WERI-Rb-1 (cell line): ENCODE data around the gene RBM4B.

Experiments
- DNase-seq: peaks from one replicate; pipeline ENCODE4 v3.0.0-alpha.2; 2020
- H3K27ac ChIP-seq: fragments of 250-450 bp; sonication (Bioruptor Pico); 2 replicates; pipeline ENCODE4 v1.5.1; 2020; ENCODE audit warnings: mild to moderate bottlenecking, moderate library complexity
- H3K27me3 ChIP-seq: fragments of 250-450 bp; sonication (Bioruptor Pico); 2 replicates; pipeline ENCODE4 v1.5.1; 2021; ENCODE audit warnings: mild to moderate bottlenecking, low read depth, moderate library complexity; ENCODE audit not compliant: insufficient read depth, severe bottlenecking
- H3K36me3 ChIP-seq: fragments of 250-450 bp; sonication (Bioruptor Pico); 2 replicates; pipeline ENCODE4 v1.5.1; 2020; ENCODE audit warnings: mild to moderate bottlenecking, moderate library complexity
- H3K4me3 ChIP-seq: 2 replicates; pipeline ENCODE4 v1.5.1; 2011; ENCODE audit warnings: low read depth, mild to moderate bottlenecking, control low read depth, low read length
- H3K9me3 ChIP-seq: fragments of 250-450 bp; sonication (Bioruptor Pico); 2 replicates; pipeline ENCODE4 v1.5.1; 2021; ENCODE audit warnings: mild to moderate bottlenecking, moderate library complexity; ENCODE audit not compliant: severe bottlenecking
- CTCF ChIP-seq: IDR thresholded peaks from 2 replicates; pipeline ENCODE4 v1.5.1; 2011; ENCODE audit warnings: low read depth, mild to moderate bottlenecking, control low read depth, inconsistent platforms, low read length

RBM4B gene

GRCh38 chr11:66676931-66677598, 622 bp downstream of the RBM4B start:
- Histone ChIP-seq H3K27ac (peak overlapping the region; percentile 97), H3K36me3 (peaks cover 49% of the 10 kb centered on the region), H3K9me3 (no peaks in the 10 kb centered on the region), H3K4me3 (peak overlapping the region; percentile 70), H3K27me3 (no peaks in the 10 kb centered on the region)
- no peak for TF ChIP-seq CTCF
- no peak for DNase-seq

GRCh38 chr11:66676282-66676919, 1.3 kb downstream of the RBM4B start:
- TF ChIP-seq CTCF: no peak
- Histone ChIP-seq H3K9me3 (no peaks in the 10 kb centered on the region), H3K4me3 (peak overlapping the region; percentile 7; the same call in 1 of the 2 replicates), H3K27ac (no peak overlapping the region; the same call in 1 of the 2 replicates), H3K36me3 (peaks cover 53% of the 10 kb centered on the region), H3K27me3 (no peaks in the 10 kb centered on the region)
- no peak for DNase-seq

GRCh38 chr11:66674964-66675602, 2.6 kb downstream of the RBM4B start:
- DNase-seq: no peak
- no peak overlapping the region for H3K27ac ChIP-seq
- H3K27me3 ChIP-seq: no peaks in the 10 kb centered on the region
- peaks cover 65% of the 10 kb centered on the region for H3K36me3 ChIP-seq
- H3K4me3 ChIP-seq: no peak overlapping the region
- TF ChIP-seq CTCF: no peak
- H3K9me3 ChIP-seq: no peaks in the 10 kb centered on the region

- TF ChIP-seq CTCF: no peak
- peaks cover 89% of the 10 kb centered on the region for H3K36me3 ChIP-seq
- no peak overlapping the region for H3K27ac ChIP-seq
These were observed 6.9 kb downstream of the RBM4B start for GRCh38 chr11:66670816-66671215.

GRCh38 chr11:66665369-66665768, 12.3 kb downstream of the RBM4B start:
- Histone ChIP-seq H3K4me3 (no peak overlapping the region), H3K9me3 (no peaks in the 10 kb centered on the region), H3K36me3 (peaks cover 99% of the 10 kb centered on the region), H3K27ac (no peak overlapping the region), H3K27me3 (no peaks in the 10 kb centered on the region)
- TF ChIP-seq CTCF: no peak
- no peak for DNase-seq

More at GRCh38 chr11:66670816-66671215, 6.9 kb downstream of the RBM4B start:
- no peak for DNase-seq
- Histone ChIP-seq H3K4me3 (no peak overlapping the region), H3K9me3 (no peaks in the 10 kb centered on the region), H3K27me3 (no peaks in the 10 kb centered on the region)
